Occipital lobe (tissue), 2 donors: ENCODE results near the gene ANAPC5. TPM values are rescaled to one million over a fixed set of nuclear protein-coding genes. Genes with fewer than 3 reads are reported as not detected.
"Not testable (repeated sequence)": the region's sequence is repeated elsewhere in the genome, so short reads cannot be mapped to it uniquely, and the experiment has no call there.

Experiments used
- DNase-seq: peaks from one replicate; lab custom pipeline; 2025; lab: John Stamatoyannopoulos, UW
- total RNA-seq: library from RNA; depleted of rRNA; stranded (reverse); fragments of >200 nt; gene quantifications from one replicate; pipeline ENCODE4 v1.2.3, GENCODE V29; 2014

The ANAPC5 gene
- total RNA-seq, 1 donor from 2014 or later, result 169 TPM

- DNase-seq, result no peak
Measured at GRCh38 chr12:121318121-121318520, 34.1 kb downstream of the ANAPC5 start.

GRCh38 chr12:121314431-121314830, 37.8 kb downstream of the ANAPC5 start:
- no peak for DNase-seq

- not testable (repeated sequence) for DNase-seq
Measured at GRCh38 chr12:121310231-121310630, 42.0 kb downstream of the ANAPC5 start.

GRCh38 chr12:121307397-121307796, 44.8 kb downstream of the ANAPC5 start:
- DNase-seq, result not testable (repeated sequence)

- no peak for DNase-seq
Measured at GRCh38 chr12:121304306-121304705, 47.9 kb downstream of the ANAPC5 start.

- DNase-seq, result no peak
Measured at GRCh38 chr12:121301876-121302275, 50.3 kb downstream of the ANAPC5 start.

- no peak for DNase-seq
Measured at GRCh38 chr12:121300083-121300819, 52.0 kb downstream of the ANAPC5 start.

GRCh38 chr12:121299662-121300061, 52.5 kb downstream of the ANAPC5 start:
- no peak for DNase-seq

GRCh38 chr12:121298411-121298810, 53.8 kb downstream of the ANAPC5 start:
- not testable (repeated sequence) for DNase-seq

- no peak for DNase-seq
Measured at GRCh38 chr12:121297435-121297991, 54.7 kb downstream of the ANAPC5 start.

GRCh38 chr12:121296618-121297434, 55.4 kb downstream of the ANAPC5 start, which contains the start of gene CAMKK2:
CAMKK2 (minus strand) TSS chr12:121296709; CDS start chr12:121274526, 22,183 bp downstream.
- DNase-seq, result peak; percentile 79

- DNase-seq, result peak; percentile 62
Measured at GRCh38 chr12:121295746-121296617, 56.2 kb downstream of the ANAPC5 start.

- DNase-seq, result no peak
Measured at GRCh38 chr12:121295116-121295745, 57.0 kb downstream of the ANAPC5 start.

GRCh38 chr12:121294151-121294889, 57.9 kb downstream of the ANAPC5 start:
- DNase-seq, result no peak

GRCh38 chr12:121293603-121294002, 58.6 kb downstream of the ANAPC5 start:
- no peak for DNase-seq

- no peak for DNase-seq
Measured at GRCh38 chr12:121290410-121290809, 61.8 kb downstream of the ANAPC5 start.

GRCh38 chr12:121289962-121290361, 62.2 kb downstream of the ANAPC5 start:
- DNase-seq, result no peak

GRCh38 chr12:121288986-121289385, 63.2 kb downstream of the ANAPC5 start:
- no peak for DNase-seq

- DNase-seq, result no peak
Measured at GRCh38 chr12:121288158-121288845, 63.9 kb downstream of the ANAPC5 start.
